Endothelial cell of hepatic sinusoid (primary cell): ENCODE measurements around the gene CD33.
"Not testable (repeated sequence)": the region's sequence is repeated elsewhere in the genome, so short reads cannot be mapped to it uniquely, and the experiment has no call there.

Source experiments
- in situ Hi-C: cut with HindIII; loops from 2 replicates; pipeline ENCODE4 v1.10.0; 2017; ENCODE audit warnings: low sequenced_read_pairs

Gene CD33

GRCh38 chr19:51224898-51225393 lies at the start of gene CD33:
Gene CD33 (plus strand): TSS chr19:51225080. CDS start chr19:51225119, 39 bp downstream.
- in situ Hi-C loops: not testable (repeated sequence)

GRCh38 chr19:51179256-51179655 lies 45.6 kb upstream of the CD33 start:
- in situ Hi-C loops: no loop called here

GRCh38 chr19:51181377-51181912 lies 43.4 kb upstream of the CD33 start:
- in situ Hi-C loops: no loop called here

- in situ Hi-C loops: no loop called here
Observed at GRCh38 chr19:51181913-51182419, 42.9 kb upstream of the CD33 start.

GRCh38 chr19:51183629-51184028 lies 41.3 kb upstream of the CD33 start:
- in situ Hi-C loops: no loop called here

- in situ Hi-C loops: no loop called here
Observed at GRCh38 chr19:51185069-51185867, 39.6 kb upstream of the CD33 start.

- in situ Hi-C loops: no loop called here
Observed at GRCh38 chr19:51185868-51186215, 39.0 kb upstream of the CD33 start.

- in situ Hi-C loops: no loop called here
Observed at GRCh38 chr19:51186323-51186722, 38.6 kb upstream of the CD33 start.

- in situ Hi-C loops: no loop called here
Observed at GRCh38 chr19:51187395-51188226, 37.3 kb upstream of the CD33 start.

- in situ Hi-C loops: no loop called here
Observed at GRCh38 chr19:51188227-51188559, 36.7 kb upstream of the CD33 start.

- in situ Hi-C loops: no loop called here
Observed at GRCh38 chr19:51192689-51193088, 32.2 kb upstream of the CD33 start.

GRCh38 chr19:51194527-51195315 lies 30.2 kb upstream of the CD33 start:
- in situ Hi-C loops: no loop called here

GRCh38 chr19:51195316-51195586 lies 29.6 kb upstream of the CD33 start:
- in situ Hi-C loops: no loop called here

GRCh38 chr19:51195616-51196015 lies 29.3 kb upstream of the CD33 start:
- in situ Hi-C loops: no loop called here

- in situ Hi-C loops: no loop called here
Observed at GRCh38 chr19:51196181-51196580, 28.7 kb upstream of the CD33 start.

- in situ Hi-C loops: no loop called here
Observed at GRCh38 chr19:51198641-51199040, 26.2 kb upstream of the CD33 start.

GRCh38 chr19:51200071-51200666 lies 24.7 kb upstream of the CD33 start:
- in situ Hi-C loops: no loop called here

GRCh38 chr19:51201712-51202111 lies 23.2 kb upstream of the CD33 start:
- in situ Hi-C loops: no loop called here

- in situ Hi-C loops: no loop called here
Observed at GRCh38 chr19:51203916-51204315, 21.0 kb upstream of the CD33 start.

GRCh38 chr19:51204321-51204720 lies 20.6 kb upstream of the CD33 start:
- in situ Hi-C loops: no loop called here

- in situ Hi-C loops: no loop called here
Observed at GRCh38 chr19:51207747-51208146, 17.1 kb upstream of the CD33 start.
